Bronchial epithelial cell (primary cell): Measurements from ENCODE around the gene CTSC. TPM values are rescaled to one million over a fixed set of nuclear protein-coding genes. Genes with fewer than 3 reads are reported as not detected.

Source experiments
- DNase-seq: peaks from one replicate; pipeline ENCODE4 v3.0.0-alpha.2; 2010; ENCODE audit warnings: low read depth
- FAIRE-seq: peaks from 2 replicates; lab custom pipeline; 2011; peaks lifted over from hg19 to GRCh38; lab: Jason Lieb, UNC
- H3K27me3 ChIP-seq: 2 replicates; pipeline ENCODE4 v1.5.1; 2011; ENCODE audit warnings: low read length; ENCODE audit not compliant: control insufficient read depth, insufficient read depth
- H3K36me3 ChIP-seq: 2 replicates; pipeline ENCODE4 v1.5.1; 2011; ENCODE audit warnings: low read length; ENCODE audit not compliant: control insufficient read depth, insufficient read depth
- H3K4me3 ChIP-seq: 2 replicates; pipeline ENCODE4 v1.5.1; 2011; ENCODE audit warnings: mild to moderate bottlenecking, low read depth, low read length, control low read depth
- total RNA-seq: library from RNA; depleted of rRNA; stranded (reverse); fragments of >200 nt; gene quantifications from 2 replicates; pipeline ENCODE4 v1.2.1, GENCODE V29; 2014
- TF ChIP-seq, protein P1 (sequence below): IDR thresholded peaks from 2 replicates; pipeline ENCODE4 v1.5.1; 2011; ENCODE audit warnings: mild to moderate bottlenecking, moderate library complexity, low read length, control low read depth, inconsistent platforms; ENCODE audit not compliant: insufficient read depth, severe bottlenecking

CTSC gene
- total RNA-seq, 1 donor from 2014 or later: 80.8 TPM

DNA sequence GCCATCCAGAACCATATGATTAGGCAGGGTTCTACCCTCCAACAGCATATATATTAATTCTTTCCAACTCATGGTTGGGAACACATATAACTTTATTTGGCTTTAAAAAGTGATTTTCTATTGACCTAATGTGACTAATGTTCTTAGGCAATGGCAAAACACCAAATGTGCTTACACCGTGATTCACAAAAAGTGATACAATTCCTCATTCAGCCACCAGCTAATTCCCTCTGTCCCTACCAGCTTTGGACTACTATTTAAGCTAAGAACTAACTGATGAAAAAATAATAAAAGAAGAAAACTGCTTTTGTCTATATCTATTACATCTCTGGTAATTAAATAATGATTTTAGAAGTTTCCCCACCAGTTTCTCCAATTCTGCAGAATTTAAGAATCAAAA lies 4.7 kb downstream of the CTSC start:
- H3K36me3 ChIP-seq: peaks cover 6% of the 10 kb centered on the region
- TF ChIP-seq, protein P1, sequence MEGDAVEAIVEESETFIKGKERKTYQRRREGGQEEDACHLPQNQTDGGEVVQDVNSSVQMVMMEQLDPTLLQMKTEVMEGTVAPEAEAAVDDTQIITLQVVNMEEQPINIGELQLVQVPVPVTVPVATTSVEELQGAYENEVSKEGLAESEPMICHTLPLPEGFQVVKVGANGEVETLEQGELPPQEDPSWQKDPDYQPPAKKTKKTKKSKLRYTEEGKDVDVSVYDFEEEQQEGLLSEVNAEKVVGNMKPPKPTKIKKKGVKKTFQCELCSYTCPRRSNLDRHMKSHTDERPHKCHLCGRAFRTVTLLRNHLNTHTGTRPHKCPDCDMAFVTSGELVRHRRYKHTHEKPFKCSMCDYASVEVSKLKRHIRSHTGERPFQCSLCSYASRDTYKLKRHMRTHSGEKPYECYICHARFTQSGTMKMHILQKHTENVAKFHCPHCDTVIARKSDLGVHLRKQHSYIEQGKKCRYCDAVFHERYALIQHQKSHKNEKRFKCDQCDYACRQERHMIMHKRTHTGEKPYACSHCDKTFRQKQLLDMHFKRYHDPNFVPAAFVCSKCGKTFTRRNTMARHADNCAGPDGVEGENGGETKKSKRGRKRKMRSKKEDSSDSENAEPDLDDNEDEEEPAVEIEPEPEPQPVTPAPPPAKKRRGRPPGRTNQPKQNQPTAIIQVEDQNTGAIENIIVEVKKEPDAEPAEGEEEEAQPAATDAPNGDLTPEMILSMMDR: no peak

DNA sequence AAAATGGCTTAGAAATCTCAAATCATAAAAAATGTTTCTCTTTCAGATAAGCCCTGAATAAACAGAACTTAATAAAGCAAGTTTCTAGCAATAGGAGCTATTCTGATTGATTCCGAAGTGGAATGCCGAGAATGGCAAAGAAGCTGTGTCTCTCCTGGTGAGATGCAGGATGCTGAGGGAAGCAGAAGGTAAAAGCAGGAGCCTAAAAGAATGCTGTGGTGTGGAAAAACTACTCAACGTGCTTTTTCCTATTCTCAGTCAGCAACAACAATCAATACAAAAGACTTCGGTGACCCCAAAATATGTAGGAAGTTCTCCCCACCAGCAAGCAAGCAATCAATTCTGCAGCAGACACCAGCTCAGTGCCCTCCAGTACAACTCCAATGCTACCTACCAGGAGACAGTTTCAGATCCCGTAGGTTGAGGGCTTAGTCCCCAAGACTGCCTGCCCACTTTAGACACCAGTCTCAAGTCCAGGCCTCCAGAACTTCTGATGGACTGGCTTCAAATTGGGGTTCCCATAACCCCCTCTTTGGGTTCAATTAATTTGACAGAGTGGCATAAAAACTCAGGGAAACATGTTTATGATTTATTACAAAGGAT lies 6.6 kb downstream of the CTSC start:
- DNase-seq (no peak), FAIRE-seq (no peak)
- Histone ChIP-seq H3K4me3 (no peak overlapping the region), H3K27me3 (no peaks in the 10 kb centered on the region), H3K36me3 (peaks cover 7% of the 10 kb centered on the region)
- TF ChIP-seq, protein P1: no peak

More for the DNA sequence above, 4.7 kb downstream of the CTSC start:
- peak; percentile 64 for DNase-seq
- FAIRE-seq: no peak
- H3K4me3 ChIP-seq: no peak overlapping the region
- H3K27me3 ChIP-seq: no peaks in the 10 kb centered on the region

DNA sequence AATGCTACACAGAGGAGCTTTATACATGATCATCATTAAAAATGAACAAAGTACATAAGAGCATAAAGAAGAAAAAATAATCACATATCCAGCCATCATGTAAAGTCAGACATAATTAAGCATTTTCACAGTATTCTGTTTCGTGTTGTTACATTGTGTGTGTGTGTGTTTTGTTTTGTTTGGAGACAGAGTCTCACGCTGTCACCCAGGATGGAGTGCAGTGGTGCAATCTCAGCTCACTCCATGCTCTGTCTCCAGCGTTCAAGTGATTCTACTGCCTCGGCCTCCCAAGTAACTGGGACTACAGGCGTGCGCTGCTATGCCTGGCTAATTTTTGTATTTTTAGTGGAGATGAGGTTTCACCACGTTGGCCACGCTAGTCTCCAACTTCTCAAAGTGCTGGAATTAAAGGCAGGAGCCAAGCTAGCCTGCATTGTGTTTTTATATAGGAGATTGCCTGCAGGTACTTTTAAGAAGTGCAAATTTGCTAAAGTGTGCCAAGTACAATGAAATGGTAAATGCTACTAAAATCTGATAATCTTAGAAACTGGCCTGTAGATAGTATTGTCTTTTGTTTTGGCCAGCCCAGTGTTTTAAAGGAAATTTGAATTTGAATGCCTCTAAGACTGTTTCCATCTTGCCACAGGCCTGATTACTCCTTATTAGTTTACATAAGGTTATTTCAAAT lies 7.8 kb downstream of the CTSC start:
- FAIRE-seq (no peak), DNase-seq (no peak)
- TF ChIP-seq, protein P1: no peak
- Histone ChIP-seq H3K36me3 (peaks cover 4% of the 10 kb centered on the region), H3K27me3 (no peaks in the 10 kb centered on the region), H3K4me3 (no peak overlapping the region)

DNA sequence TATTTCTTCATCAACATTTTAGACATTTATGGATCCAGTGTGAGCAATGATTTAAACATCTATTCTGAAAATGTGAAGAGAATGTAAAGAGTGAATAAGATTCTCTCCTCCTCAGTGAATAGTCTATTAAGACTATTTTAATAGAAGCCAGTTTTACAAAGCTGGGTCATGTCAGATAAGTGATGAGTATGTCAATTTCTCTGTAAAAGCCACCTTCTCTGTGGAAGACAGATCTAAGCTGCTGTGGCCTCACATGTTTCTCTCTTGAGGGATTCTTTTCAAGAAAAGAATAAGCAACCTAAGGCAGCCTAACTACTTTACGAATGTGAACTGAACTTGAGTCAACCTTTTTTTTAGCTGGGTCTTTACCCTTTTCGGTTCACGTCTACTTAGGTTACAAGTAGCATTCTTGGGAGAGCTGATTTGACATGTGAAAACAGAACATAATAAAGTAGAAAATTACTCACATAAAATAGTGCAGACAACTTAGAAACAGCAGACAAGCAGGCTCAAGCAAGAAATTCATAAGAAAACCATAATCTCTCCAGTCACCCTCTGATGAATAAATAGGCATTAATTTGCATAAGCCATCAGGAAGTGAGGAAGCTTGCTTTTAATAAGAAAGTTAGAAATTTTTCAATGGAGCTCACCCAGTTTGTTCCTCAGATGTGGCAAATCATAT lies 9.9 kb downstream of the CTSC start:
- TF ChIP-seq, protein P1: no peak
- FAIRE-seq: no peak

DNA sequence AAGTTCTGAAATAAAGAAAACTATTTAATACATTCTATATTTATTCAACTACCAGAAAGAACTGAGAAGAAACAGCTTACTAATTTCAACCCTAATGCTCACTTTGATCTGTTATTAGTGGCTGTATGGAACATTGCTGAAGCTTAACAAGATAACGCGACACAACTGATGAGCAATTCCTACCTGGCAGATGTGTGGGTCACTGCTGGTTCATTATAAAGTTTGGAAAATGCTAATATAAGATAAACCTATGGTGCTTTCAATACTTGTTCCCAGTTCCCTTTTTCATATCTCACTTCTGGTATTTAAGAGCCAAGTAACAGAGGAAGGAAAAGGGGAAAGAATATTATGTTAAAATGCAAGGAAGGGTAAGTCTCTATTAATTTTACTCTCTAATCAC lies 10.5 kb downstream of the CTSC start:
- peaks cover 3% of the 10 kb centered on the region for H3K36me3 ChIP-seq
- TF ChIP-seq, protein P1: no peak
- H3K4me3 ChIP-seq: no peak overlapping the region
- H3K27me3 ChIP-seq: no peaks in the 10 kb centered on the region
- DNase-seq (no peak), FAIRE-seq (no peak)

More for the DNA sequence above, 9.9 kb downstream of the CTSC start:
- DNase-seq: no peak
- Histone ChIP-seq H3K36me3 (peaks cover 3% of the 10 kb centered on the region), H3K27me3 (no peaks in the 10 kb centered on the region), H3K4me3 (no peak overlapping the region)
